GM18508 (cell line): ENCODE data around the gene PARP9.
"Not testable (repeated sequence)": the region's sequence is repeated elsewhere in the genome, so short reads cannot be mapped to it uniquely, and the experiment has no call there.

Source experiments
- ATAC-seq: cut with Tn5 transposase; IDR thresholded peaks from one replicate; pipeline ENCODE4 v1.9.1; 2021; ENCODE audit warnings: moderate number of reproducible peaks; ENCODE audit not compliant: insufficient read depth, unreplicated experiment

The PARP9 gene

GRCh38 chr3:122576174-122576940 lies 12.3 kb upstream of the PARP9 start:
- ATAC-seq, result peak; percentile 74

GRCh38 chr3:122572940-122573412 lies 8.9 kb upstream of the PARP9 start:
- no peak for ATAC-seq

- no peak for ATAC-seq
These were observed 4.7 kb upstream of the PARP9 start for GRCh38 chr3:122568755-122569154.

- ATAC-seq, result not testable (repeated sequence)
These were observed 4.0 kb upstream of the PARP9 start for GRCh38 chr3:122568131-122568530.

- ATAC-seq, result no peak
These were observed 429 bp downstream of the PARP9 start for GRCh38 chr3:122563717-122564025.

- ATAC-seq, result no peak
These were observed 980 bp downstream of the PARP9 start for GRCh38 chr3:122562923-122563716.

GRCh38 chr3:122560680-122561079 lies 3.4 kb downstream of the PARP9 start:
- ATAC-seq, result no peak

GRCh38 chr3:122559906-122560305 lies 4.2 kb downstream of the PARP9 start:
- no peak for ATAC-seq

- no peak for ATAC-seq
These were observed 5.5 kb downstream of the PARP9 start for GRCh38 chr3:122558605-122559004.

GRCh38 chr3:122557356-122557755 lies 6.7 kb downstream of the PARP9 start:
- no peak for ATAC-seq

- ATAC-seq, result no peak
These were observed 8.6 kb downstream of the PARP9 start for GRCh38 chr3:122555275-122556071.

- ATAC-seq, result no peak
These were observed 10.9 kb downstream of the PARP9 start for GRCh38 chr3:122553171-122553570.

GRCh38 chr3:122548619-122549018 lies 15.5 kb downstream of the PARP9 start:
- no peak for ATAC-seq

- no peak for ATAC-seq
These were observed 16.0 kb downstream of the PARP9 start for GRCh38 chr3:122548076-122548475.

- ATAC-seq, result no peak
These were observed 17.9 kb downstream of the PARP9 start for GRCh38 chr3:122546151-122546550.

GRCh38 chr3:122538956-122539490 lies 25.1 kb downstream of the PARP9 start:
- ATAC-seq, result no peak

GRCh38 chr3:122536632-122537001 lies 27.5 kb downstream of the PARP9 start:
- no peak for ATAC-seq

GRCh38 chr3:122535964-122536631 lies 28.0 kb downstream of the PARP9 start:
- no peak for ATAC-seq

- ATAC-seq, result peak; percentile 98
These were observed 30.2 kb downstream of the PARP9 start for GRCh38 chr3:122533931-122534334.

GRCh38 chr3:122533480-122533879 lies 30.6 kb downstream of the PARP9 start:
- ATAC-seq, result no peak
